ENCODE results near the gene USP36. TPM values are rescaled to one million over a fixed set of nuclear protein-coding genes. Genes with fewer than 3 reads are reported as not detected.
A peak's percentile ranks its signal among the peaks of the same experiment; 100 is the strongest.
"Not testable (repeated sequence)": the region's sequence is repeated elsewhere in the genome, so short reads cannot be mapped to it uniquely, and the experiment has no call there.

The USP36 gene
- total and polyA plus RNA-seq, 2 experiments from 2014 or later, result 27.1 to 27.8 TPM

- no peaks in the 10 kb centered on the region for H3K27me3 ChIP-seq
- no peaks in the 10 kb centered on the region for H3K9me3 ChIP-seq (ENCODE audit: low read depth)
- no peaks in the 10 kb centered on the region for H3K36me3 ChIP-seq
- DNase-seq (ENCODE audit: low read depth in 1 of 2, low spot score in 1 of 2), result peak in 1 of 2 donors; percentile 19
- peaks cover 21% of the 10 kb centered on the region for H3K4me1 ChIP-seq (ENCODE audit: low read depth)
- H3K4me3 ChIP-seq, result no peak overlapping the region
- H3K27ac ChIP-seq, result peak overlapping the region; percentile 83
- no peak for TF ChIP-seq CTCF (IDR thresholded peaks at IDR 0.05; ENCODE audit: low read depth, low read length)
Observed at GRCh38 chr17:78783711-78784324, 56.8 kb downstream of the USP36 start.

GRCh38 chr17:78781893-78782304 lies 58.7 kb downstream of the USP36 start, which contains the start of gene CYTH1:
TSS of gene CYTH1 (minus strand) at chr17:78782273. CDS start at chr17:78782223, 50 bp downstream.
- H3K27ac ChIP-seq, result peak within 1 kb of the TSS; percentile 97
- H3K36me3 ChIP-seq, result no peaks in the 10 kb centered on the region
- no peaks in the 10 kb centered on the region for H3K9me3 ChIP-seq (ENCODE audit: low read depth)
- H3K4me3 ChIP-seq, result peak within 1 kb of the TSS; percentile 99
- no peaks in the 10 kb centered on the region for H3K27me3 ChIP-seq
- no peak for DNase-seq (ENCODE audit: low read depth in 1 of 2, low spot score in 1 of 2)
- peaks cover 21% of the 10 kb centered on the region for H3K4me1 ChIP-seq (ENCODE audit: low read depth)
- TF ChIP-seq CTCF (IDR thresholded peaks at IDR 0.05; ENCODE audit: low read depth, low read length), result no peak

- H3K36me3 ChIP-seq, result no peaks in the 10 kb centered on the region
- H3K4me1 ChIP-seq (ENCODE audit: low read depth), result peaks cover 21% of the 10 kb centered on the region
- no peaks in the 10 kb centered on the region for H3K27me3 ChIP-seq
- TF ChIP-seq CTCF (IDR thresholded peaks at IDR 0.05; ENCODE audit: low read depth, low read length), result no peak
- peak; percentile 29 to 60 for DNase-seq (ENCODE audit: low read depth in 1 of 2, low spot score in 1 of 2)
- H3K9me3 ChIP-seq (ENCODE audit: low read depth), result no peaks in the 10 kb centered on the region
- no peak overlapping the region for H3K27ac ChIP-seq
- peak overlapping the region; percentile 99 for H3K4me3 ChIP-seq
Observed at GRCh38 chr17:78781104-78781892, 59.3 kb downstream of the USP36 start.

- Histone ChIP-seq H3K9me3 (ENCODE audit: low read depth) (no peaks in the 10 kb centered on the region), H3K27me3 (no peaks in the 10 kb centered on the region), H3K4me1 (ENCODE audit: low read depth) (peaks cover 21% of the 10 kb centered on the region), H3K4me3 (no peak overlapping the region), H3K27ac (no peak overlapping the region), H3K36me3 (no peaks in the 10 kb centered on the region)
- no peak for TF ChIP-seq CTCF (IDR thresholded peaks at IDR 0.05; ENCODE audit: low read depth, low read length)
- DNase-seq (ENCODE audit: low read depth in 1 of 2, low spot score in 1 of 2), result no peak
Observed at GRCh38 chr17:78780335-78780734, 60.3 kb downstream of the USP36 start.

- Histone ChIP-seq H3K9me3 (ENCODE audit: low read depth) (no peaks in the 10 kb centered on the region), H3K4me3 (no peak overlapping the region), H3K4me1 (ENCODE audit: low read depth) (peaks cover 18% of the 10 kb centered on the region), H3K27ac (no peak overlapping the region), H3K27me3 (no peaks in the 10 kb centered on the region), H3K36me3 (no peaks in the 10 kb centered on the region)
- no peak for DNase-seq (ENCODE audit: low read depth in 1 of 2, low spot score in 1 of 2)
- no peak for TF ChIP-seq CTCF (IDR thresholded peaks at IDR 0.05; ENCODE audit: low read depth, low read length)
Observed at GRCh38 chr17:78779850-78780249, 60.8 kb downstream of the USP36 start.

GRCh38 chr17:78779286-78779651 lies 61.3 kb downstream of the USP36 start:
- H3K9me3 ChIP-seq (ENCODE audit: low read depth); H3K27ac ChIP-seq; DNase-seq (ENCODE audit: low read depth in 1 of 2, low spot score in 1 of 2); H3K4me3 ChIP-seq; H3K27me3 ChIP-seq; H3K36me3 ChIP-seq: not testable (repeated sequence)
- H3K4me1 ChIP-seq (ENCODE audit: low read depth), result peaks cover 16% of the 10 kb centered on the region
